Heart left ventricle (tissue), 13 donors: ENCODE results near the gene MYO5B.

Source experiments
- POLR2A ChIP-seq, 2 donors: fragments of 450-650 bp; IDR thresholded peaks; one replicate each; pipeline ENCODE4 v1.6.1; 2017; ENCODE audit warnings: antibody characterized with exemption in 2 of 2, mild to moderate bottlenecking in 2 of 2, moderate library complexity in 2 of 2
- TF ChIP-seq, protein P1 (sequence below), 12 donors: fragments of 200-600 bp; sonication (generic) in 4 of 12; IDR thresholded peaks; one replicate each; pipeline versions ENCODE4 v1.5.0 to v1.8.0; 2018 to 2022; ENCODE audit warnings: antibody characterized with exemption in 12 of 12, mild to moderate bottlenecking in 5 of 12
- donor health status: ischemic (EF 13 %, LVEDD 7.1; RV severe dilation, severe dysfunction).
- donor health status: DM: no; HTN: yes; CAD: no.
- donor health status: DM: no; HTN: no; CAD: no.
- donor health status: ischemic (EF 25% LVEDD 6.9; RV normal size, moderate dysfunction).
- donor health status: ischemic (EF 25% LVEDD 5.7; RV mildly dilated, moderate dysfunction).
- donor health status: ischemic (EF 35%, LVEDD 5.7; RV mildly dilated, moderate dysfunction).
- donor health status: nonischemic (EF 11% LVEDD 7.7; RV severe dilation, severe dysfunction).
- donor health status: DM: yes; HTN: yes; CAD: no.
- donor health status: PGD.
- donor health status: ischemic (EF 29% LVEDD 5.4; RV normal size, mild dysfunction).
- donor health status: nonischemic (EF 23%, LVEDD 6.1; RV moderate dilation, normal function).

DNA sequence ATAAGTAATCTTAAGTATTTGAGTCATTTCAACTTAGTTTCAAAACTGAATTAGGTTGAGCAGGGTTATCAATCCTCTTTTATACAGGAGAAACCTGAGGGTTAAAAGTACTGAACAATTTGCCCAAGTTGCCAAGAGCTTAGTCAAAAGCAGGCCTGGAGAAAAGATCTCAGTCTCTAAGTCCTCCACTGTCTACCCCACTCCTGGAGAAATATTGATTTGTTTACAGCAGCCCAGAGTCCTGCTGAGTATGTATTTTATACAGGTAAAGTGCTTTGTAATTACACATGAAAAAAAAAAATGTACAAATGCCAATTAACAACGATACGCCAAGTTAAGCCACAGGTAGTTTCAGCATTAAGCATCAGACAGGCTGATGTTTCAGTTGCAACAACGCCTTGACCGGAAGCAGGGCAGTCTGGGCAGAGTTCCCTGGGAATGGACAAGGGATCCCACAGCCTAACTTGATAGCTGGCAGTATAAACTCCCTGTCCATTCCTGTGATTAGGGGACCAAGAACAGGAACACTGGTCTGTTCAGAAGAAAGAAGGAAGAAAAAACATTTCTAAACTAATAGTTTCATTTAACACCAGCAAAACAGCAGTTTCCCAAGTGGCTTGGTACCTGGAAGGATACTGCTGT lies 132.9 kb downstream of the MYO5B start:
- no peak for TF ChIP-seq POLR2A (IDR thresholded peaks at IDR 0.05)
- TF ChIP-seq, protein P1, sequence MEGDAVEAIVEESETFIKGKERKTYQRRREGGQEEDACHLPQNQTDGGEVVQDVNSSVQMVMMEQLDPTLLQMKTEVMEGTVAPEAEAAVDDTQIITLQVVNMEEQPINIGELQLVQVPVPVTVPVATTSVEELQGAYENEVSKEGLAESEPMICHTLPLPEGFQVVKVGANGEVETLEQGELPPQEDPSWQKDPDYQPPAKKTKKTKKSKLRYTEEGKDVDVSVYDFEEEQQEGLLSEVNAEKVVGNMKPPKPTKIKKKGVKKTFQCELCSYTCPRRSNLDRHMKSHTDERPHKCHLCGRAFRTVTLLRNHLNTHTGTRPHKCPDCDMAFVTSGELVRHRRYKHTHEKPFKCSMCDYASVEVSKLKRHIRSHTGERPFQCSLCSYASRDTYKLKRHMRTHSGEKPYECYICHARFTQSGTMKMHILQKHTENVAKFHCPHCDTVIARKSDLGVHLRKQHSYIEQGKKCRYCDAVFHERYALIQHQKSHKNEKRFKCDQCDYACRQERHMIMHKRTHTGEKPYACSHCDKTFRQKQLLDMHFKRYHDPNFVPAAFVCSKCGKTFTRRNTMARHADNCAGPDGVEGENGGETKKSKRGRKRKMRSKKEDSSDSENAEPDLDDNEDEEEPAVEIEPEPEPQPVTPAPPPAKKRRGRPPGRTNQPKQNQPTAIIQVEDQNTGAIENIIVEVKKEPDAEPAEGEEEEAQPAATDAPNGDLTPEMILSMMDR (IDR thresholded peaks at IDR 0.05) = no peak
